ENCODE measurements around the gene MYRIP.
"Not testable (repeated sequence)": the region's sequence is repeated elsewhere in the genome, so short reads cannot be mapped to it uniquely, and the experiment has no call there.

The MYRIP gene

DNA sequence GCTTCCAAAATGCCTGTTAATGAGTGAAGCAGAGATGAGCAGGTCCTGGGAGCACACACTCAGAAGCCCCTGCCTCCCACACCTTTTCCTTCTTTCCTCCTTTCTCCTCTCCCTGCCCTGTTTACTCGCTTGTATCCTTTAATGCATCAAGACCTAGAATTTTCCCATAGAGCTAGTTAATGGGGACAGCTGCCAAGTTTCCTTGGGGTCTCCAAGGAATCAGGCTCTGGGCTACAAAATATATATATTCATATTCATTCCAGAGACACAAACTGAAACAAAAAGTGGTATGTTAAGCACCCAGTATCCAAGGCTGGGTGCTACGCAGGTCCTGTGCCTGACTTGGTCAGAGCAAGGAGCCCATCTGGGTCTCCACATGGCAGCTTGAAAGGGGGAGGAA lies 235.6 kb downstream of the MYRIP start:
- DNase-seq = no peak

- DNase-seq = no peak
Measured at GRCh38 chr3:40046149-40046548, 236.7 kb downstream of the MYRIP start.

GRCh38 chr3:40047406-40047805 lies 238.0 kb downstream of the MYRIP start:
- no peak for DNase-seq

DNA sequence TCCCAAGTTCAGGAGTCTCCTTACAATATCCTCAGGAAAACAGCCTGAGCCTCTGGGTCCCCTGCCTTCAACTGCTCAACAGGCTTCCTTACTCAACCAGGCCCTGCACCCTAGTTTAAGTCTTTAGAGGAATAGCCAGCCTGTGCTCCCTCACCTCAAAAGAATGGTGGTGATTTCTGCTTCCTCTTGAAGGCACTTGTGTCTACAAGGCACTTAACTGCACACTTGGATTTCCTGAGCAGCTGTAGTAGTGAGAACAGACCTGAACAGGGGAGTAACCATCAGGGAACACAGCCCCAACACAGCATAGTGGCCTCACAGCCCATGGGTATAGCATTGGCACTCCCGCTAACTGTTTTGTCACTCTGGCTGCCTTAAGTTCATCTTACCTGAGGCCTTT lies 244.3 kb downstream of the MYRIP start:
- DNase-seq = no peak

DNA sequence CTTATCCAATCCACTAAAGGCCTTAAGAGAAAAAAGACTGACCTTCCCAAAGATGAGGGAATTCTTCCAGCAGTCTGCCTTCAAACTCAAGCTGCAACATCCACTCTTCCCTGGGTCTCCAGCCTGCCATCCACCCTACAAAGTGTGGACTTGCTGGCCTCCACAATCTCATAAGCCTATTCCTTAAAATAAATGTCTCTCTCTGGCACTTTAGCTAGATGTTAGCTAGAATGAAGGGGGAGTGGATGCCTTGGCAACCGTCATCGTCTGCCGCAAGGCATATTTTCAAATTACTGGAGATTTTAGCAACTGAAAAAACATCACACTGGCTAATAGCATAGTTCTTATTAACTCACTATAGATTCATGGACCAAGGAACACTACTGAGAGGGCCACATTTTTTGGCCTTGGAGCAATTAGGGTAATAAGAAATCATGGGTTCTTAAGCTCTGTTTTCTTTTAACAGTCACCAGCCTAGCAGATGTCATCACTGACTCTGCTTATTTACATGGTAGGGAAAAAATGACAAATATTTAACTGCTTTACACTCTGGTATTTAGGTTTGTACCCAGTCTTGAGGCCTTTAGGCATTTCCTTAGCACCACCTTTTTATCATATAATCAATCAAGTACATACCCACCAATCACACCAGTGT lies 245.3 kb downstream of the MYRIP start:
- DNase-seq = no peak

- no peak for DNase-seq
Measured at GRCh38 chr3:40055361-40055760, 246.0 kb downstream of the MYRIP start.

GRCh38 chr3:40055956-40056355 lies 246.5 kb downstream of the MYRIP start:
- no peak for DNase-seq

DNA sequence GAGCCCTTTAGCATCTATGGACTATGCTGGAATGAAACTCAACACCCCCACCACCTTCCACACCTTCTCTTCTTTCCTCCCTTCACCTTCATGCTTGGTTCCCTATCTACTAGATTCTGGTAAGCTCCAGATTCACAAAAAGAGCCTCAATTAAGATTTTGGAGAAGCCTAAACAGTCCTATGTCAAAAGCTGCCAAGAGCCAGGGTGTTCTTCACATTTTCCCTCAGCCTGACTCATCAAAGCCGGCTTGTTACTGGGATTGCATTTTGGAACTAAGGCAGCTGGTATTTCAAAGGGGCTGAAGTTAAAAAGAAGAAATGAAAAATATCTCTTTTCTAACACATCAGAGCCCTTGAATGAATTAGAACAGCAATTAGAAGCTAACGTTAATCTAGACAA lies 247.7 kb downstream of the MYRIP start:
- DNase-seq = no peak

- no peak for DNase-seq
Measured at GRCh38 chr3:40057786-40058185, 248.4 kb downstream of the MYRIP start.

DNA sequence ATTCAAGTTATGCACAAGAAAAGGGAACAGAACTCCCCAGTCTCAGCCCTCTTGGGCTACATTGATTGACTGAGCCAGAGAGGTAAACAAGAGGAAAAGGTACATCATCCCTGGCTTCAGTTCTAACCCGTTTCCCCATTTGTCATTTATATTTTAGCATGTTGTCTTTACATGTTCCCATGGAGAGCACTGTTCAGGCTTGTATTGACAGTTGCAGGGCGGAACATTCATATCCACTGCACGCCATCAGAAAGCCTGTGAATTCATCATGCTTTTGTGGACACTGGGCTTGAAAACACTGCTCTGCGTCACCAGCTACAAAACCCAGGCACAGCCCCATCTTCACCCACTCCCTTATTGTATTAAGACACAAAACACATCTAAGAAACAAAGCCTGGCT lies 259.2 kb downstream of the MYRIP start:
- DNase-seq = no peak

GRCh38 chr3:40070816-40071215 lies 261.4 kb downstream of the MYRIP start:
- DNase-seq = no peak

DNA sequence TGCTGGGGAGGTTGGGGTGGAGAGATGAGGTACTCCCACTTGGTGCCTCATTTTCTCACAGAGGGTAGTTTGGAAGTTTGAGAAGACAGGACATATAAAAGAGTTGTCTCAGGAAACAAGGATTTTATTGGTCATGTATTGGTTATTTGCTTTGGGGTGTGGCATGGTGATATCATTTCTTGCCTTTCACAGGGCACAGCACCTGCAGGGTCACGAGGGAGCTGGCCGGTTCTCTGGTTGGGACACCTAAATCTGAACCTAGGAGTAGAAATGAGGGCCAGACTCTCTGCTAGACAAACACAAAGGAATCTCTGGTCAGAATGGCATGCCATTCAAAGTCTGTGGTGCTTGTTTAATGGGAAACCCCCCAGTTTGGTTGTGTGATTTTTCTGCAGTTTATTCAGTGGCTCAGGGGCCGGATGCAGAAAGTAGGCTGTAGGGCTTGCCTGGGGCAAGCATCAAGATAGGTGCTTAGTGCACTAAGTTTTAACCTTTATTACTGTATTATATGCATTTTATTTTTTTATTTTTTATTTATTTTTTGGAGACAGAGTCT lies 262.4 kb downstream of the MYRIP start:
- DNase-seq = no peak

DNA sequence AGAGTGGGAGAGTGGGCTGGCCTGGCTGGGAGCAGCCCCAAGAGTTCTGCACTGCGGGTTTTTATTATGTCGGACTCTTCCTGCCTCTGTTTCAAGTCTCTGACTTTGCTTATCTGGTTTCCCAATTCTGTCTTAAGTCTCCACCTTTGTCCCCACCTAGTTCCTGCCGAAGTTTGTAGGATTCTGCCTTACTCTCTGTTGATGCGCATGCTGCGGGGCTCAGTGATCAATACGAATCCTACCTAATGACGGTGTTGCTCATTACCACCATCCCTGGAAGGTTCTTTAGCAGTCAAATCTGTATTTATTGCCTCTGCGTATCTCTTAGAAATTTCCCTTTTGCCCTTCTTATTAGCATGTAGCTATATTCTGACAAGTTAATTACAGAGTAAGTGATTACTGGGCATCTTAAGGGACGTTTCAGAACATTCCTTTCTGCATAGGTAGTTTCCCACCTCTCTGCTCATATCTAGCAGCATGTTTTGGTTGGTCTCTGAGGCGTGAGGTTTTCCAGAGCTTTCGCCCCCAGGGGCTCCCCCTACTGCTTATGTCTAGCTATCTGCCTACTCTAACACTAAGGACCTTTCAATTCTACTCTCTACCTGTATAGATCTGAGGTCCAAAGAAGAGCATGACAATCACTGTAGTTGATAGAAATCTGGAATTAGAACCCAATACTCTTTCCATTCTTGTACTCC lies 264.1 kb downstream of the MYRIP start:
- no peak for DNase-seq

DNA sequence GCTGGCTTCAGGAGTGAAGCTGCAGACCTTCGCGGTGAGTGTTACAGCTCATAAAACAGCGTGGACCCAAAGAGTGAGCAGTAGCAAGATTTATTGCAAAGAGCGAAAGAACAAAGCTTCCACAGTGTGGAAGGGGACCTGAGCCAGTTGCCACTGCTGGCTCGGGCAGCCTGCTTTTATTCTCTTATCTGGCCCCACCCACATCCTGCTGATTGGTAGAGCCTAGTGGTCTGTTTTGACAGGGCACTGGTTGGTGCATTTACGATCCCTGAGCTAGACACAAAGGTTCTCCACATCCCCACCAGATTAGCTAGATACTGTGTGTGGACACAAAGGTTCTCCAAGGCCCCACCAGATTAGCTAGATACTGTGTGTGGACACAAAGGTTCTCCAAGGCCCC lies 267.7 kb downstream of the MYRIP start:
- DNase-seq = not testable (repeated sequence)

GRCh38 chr3:40077828-40078492 lies 268.6 kb downstream of the MYRIP start:
- not testable (repeated sequence) for DNase-seq

- DNase-seq = no peak
Measured at GRCh38 chr3:40078590-40078989, 269.2 kb downstream of the MYRIP start.

DNA sequence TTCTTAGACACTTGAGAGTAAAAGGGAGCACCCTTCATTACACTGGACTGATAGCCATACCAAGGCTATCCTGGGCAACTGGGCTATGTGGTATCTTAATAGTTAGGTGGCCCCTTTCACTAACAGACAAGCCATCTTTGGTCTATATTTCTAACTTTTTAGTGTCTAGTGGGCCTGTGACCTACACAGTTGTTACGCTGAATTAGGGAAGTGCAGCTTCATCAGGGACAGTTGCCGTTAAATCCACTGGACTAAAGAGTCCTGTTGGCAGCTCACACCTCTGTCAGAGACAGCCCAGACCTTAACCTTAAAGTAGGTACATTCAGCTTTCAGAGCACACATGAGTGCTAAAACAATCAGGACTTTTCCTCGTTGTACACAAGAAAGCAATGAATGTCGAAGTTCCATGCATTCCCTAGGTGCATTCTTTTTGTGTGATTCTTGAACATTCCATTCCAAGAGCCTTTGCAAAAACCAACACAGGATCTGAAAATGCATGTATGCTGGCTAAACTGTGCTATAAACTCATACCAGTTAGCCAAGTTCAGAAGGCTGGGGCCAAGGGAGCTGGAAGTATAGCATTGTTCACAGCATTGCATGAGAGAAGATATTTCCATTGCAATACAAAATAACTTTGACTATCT lies 269.9 kb downstream of the MYRIP start:
- DNase-seq = no peak

DNA sequence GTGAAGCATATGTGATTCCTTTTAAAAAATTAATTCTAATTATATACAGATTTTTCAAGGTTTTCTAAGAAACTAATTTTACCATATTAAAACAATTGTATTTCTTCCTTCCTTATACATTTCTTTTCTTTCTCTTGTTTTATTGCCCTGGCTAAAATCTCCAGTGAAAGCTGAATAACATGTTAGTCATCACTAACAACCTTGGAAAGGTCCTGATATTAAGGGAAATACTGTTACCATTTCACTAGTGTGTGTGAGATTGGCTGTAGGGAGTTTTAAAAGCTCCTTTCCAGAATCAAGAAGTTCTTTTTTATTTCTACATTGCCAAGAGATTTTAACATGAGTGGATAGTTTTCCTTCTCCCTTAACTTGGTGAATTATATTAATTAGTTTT lies 270.4 kb downstream of the MYRIP start:
- no peak for DNase-seq

DNA sequence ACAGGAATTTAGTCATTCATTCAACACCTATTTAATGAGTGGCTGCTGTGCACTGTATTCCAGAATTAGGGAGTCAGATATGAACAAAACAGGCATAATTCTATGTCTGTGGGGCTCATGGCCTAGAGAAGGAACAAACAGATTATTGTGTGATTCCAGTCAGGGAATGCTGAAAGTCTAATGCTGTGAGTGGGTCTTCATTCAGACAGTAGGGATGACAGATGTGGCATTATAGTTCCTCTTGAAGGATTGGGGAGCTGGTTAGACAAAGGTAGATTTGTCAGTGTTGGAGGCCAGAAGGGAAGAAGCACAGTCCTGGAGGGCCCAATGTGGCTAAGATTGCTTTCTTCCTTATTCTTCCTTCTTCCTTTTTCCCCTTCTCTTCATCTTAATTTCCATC lies 273.7 kb downstream of the MYRIP start:
- no peak for DNase-seq

- not testable (repeated sequence) for DNase-seq
Measured at GRCh38 chr3:40084424-40084823, 275.0 kb downstream of the MYRIP start.

GRCh38 chr3:40086890-40087883 lies 277.8 kb downstream of the MYRIP start:
- DNase-seq = no peak

- DNase-seq = no peak
Measured at GRCh38 chr3:40088527-40089170, 279.2 kb downstream of the MYRIP start.
